Colonic mucosa (tissue), 4 donors: Measurements from ENCODE around the gene PROSER3. TPM values are rescaled to one million over a fixed set of nuclear protein-coding genes. Genes with fewer than 3 reads are reported as not detected.

Source experiments
- DNase-seq: peaks from one replicate; pipeline ENCODE4 v3.0.0-alpha.2; 2020
- H3K27ac ChIP-seq: fragments of 200-600 bp; one replicate; pipeline ENCODE4 v1.8.0; 2021
- H3K27me3 ChIP-seq: fragments of 200-600 bp; one replicate; pipeline ENCODE4 v1.8.0; 2021
- H3K36me3 ChIP-seq: fragments of 200-600 bp; one replicate; pipeline ENCODE4 v1.8.0; 2021
- H3K4me1 ChIP-seq: fragments of 200-600 bp; one replicate; pipeline ENCODE4 v1.8.0; 2021; ENCODE audit warnings: mild to moderate bottlenecking
- H3K4me3 ChIP-seq: fragments of 200-600 bp; one replicate; pipeline ENCODE4 v1.8.0; 2021
- H3K9ac ChIP-seq, 2 donors: one replicate each; pipeline ENCODE4 v1.7.0; 2013; ENCODE audit warnings: control low read depth in 2 of 2, low read depth in 2 of 2, low read length in 2 of 2
- H3K9me3 ChIP-seq: fragments of 200-600 bp; one replicate; pipeline ENCODE4 v1.8.0; 2021
- CTCF ChIP-seq: fragments of 200-600 bp; IDR thresholded peaks from one replicate; pipeline ENCODE4 v1.8.0; 2022; ENCODE audit warnings: antibody characterized with exemption, mild to moderate bottlenecking
- intact Hi-C: fragments of 100-400 bp; cut with DNase I; formaldehyde crosslinking; loops from one replicate; pipeline ENCODE4 v1.14.1; 2022
- total RNA-seq, 2 donors: library from RNA; stranded (reverse); fragmentation: NEBNext Ultra II Directional in 1 of 2; extraction: Animal tissue kit (Norgen Biotek cat#: 25700) in 1 of 2; gene quantifications; one replicate each; pipeline ENCODE4 v1.2.1, GENCODE V29; 2021
- donor health status: healthy.
- donor health status: DM: no; HTN: no; CAD: no.
- donor health status: DM: no; HTN: no; CAD: no.

Gene PROSER3
- total RNA-seq, 2 donors from 2014 or later, result 17.1 to 26.9 TPM

DNA sequence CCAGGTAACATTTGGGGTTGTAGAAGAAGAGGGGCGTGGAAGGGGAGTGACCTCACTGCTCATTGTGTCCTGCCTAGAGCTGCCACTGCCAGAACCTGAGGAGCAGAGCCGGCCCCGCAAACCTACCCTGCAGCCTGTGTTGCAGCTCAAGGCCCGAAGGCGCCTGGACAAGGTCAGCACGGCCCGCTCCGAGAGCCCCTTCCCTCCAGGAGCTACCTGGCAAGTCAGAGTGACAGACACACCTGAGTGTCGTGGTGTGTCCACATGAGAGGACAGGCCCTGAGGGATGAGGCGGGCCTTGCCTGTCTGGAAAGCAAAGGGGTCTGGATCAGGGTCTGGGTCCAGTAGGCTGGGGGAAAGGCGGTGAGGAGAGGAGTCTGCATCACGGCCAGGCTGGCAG is 33.4 kb upstream of the PROSER3 start:
- no peak for DNase-seq
- Histone ChIP-seq H3K36me3 (peaks cover 46% of the 10 kb centered on the region), H3K9ac (no peak overlapping the region), H3K4me1 (peaks cover 3% of the 10 kb centered on the region), H3K9me3 (no peaks in the 10 kb centered on the region), H3K4me3 (no peak overlapping the region), H3K27me3 (no peaks in the 10 kb centered on the region), H3K27ac (no peak overlapping the region)
- no peak for TF ChIP-seq CTCF
- intact Hi-C loops, result no loop called here

- no peaks in the 10 kb centered on the region for H3K9me3 ChIP-seq
- H3K4me3 ChIP-seq, result no peak overlapping the region
- H3K27me3 ChIP-seq, result no peaks in the 10 kb centered on the region
- H3K36me3 ChIP-seq, result peaks cover 46% of the 10 kb centered on the region
- DNase-seq, result no peak
- no peaks in the 10 kb centered on the region for H3K4me1 ChIP-seq
- no peak overlapping the region for H3K9ac ChIP-seq
- no peak overlapping the region for H3K27ac ChIP-seq
- intact Hi-C loops, result no loop called here
- no peak for TF ChIP-seq CTCF
These were observed 32.6 kb upstream of the PROSER3 start for GRCh38 chr19:35725216-35725861.

GRCh38 chr19:35727053-35727955 is 30.7 kb upstream of the PROSER3 start:
- H3K27ac ChIP-seq, result no peak overlapping the region
- H3K27me3 ChIP-seq, result no peaks in the 10 kb centered on the region
- peaks cover 49% of the 10 kb centered on the region for H3K36me3 ChIP-seq
- TF ChIP-seq CTCF, result no peak
- no peaks in the 10 kb centered on the region for H3K9me3 ChIP-seq
- no peak overlapping the region for H3K9ac ChIP-seq
- no peak overlapping the region for H3K4me3 ChIP-seq
- intact Hi-C loops, result no loop called here
- H3K4me1 ChIP-seq, result no peaks in the 10 kb centered on the region
- DNase-seq, result no peak

DNA sequence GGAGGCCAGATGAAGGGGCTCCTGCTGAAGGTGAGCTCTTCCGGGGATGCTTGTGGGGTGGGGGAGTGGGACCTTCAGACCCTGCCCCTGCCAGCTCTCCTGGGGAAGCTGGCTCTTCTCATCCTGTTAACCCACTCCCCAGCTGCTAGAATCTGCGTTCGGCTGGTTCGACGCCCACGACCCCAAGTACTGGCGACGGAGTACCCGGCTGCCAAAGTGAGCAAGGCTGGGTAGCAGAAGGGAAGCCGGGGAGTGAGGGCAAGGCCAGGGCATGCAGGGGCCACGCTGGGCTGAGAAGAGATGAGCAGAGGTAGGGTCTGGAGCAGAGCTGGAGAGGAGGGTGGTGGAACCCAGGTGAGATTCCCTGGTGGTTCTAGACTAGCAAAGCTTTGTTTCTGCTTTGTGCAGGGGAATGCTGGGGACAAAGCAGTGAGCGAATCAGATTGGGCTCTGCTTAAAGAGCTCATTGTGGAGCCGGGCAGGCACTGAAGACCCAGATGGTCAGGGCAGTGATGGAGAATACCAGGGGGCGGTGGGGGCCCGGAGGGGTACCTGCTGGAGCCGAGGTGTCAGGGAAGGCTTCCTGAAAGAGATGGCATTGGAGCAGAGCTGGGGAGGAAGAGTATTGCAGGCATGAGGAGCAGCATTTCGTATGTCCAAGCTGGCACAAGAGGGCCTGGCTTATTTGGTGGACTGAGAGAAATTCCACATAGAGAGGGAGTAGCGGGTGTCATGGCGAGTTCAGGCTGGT is 29.8 kb upstream of the PROSER3 start:
- no peak overlapping the region for H3K4me3 ChIP-seq
- no peak for TF ChIP-seq CTCF
- DNase-seq, result no peak
- H3K9ac ChIP-seq, result no peak overlapping the region
- no peaks in the 10 kb centered on the region for H3K4me1 ChIP-seq
- H3K36me3 ChIP-seq, result peaks cover 42% of the 10 kb centered on the region
- H3K27me3 ChIP-seq, result no peaks in the 10 kb centered on the region
- H3K9me3 ChIP-seq, result no peaks in the 10 kb centered on the region
- intact Hi-C loops, result no loop called here
- no peak overlapping the region for H3K27ac ChIP-seq

DNA sequence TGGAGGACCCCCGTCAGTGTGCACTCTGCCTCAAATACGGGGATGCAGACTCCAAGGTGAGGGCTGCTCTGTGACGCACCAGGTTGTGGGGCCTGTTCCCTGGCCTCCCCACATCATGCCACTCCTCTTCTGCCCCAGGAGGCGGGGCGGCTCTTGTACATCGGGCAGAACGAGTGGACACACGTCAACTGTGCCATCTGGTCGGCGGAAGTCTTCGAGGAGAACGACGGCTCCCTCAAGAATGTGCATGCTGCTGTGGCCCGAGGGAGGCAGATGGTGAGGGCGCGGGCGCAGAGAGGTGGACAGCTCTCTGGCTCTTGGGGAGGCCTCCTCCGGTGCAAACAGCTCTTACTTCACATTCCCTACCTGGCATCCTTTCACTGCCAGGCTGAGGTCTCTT is 29.0 kb upstream of the PROSER3 start:
- no peak overlapping the region for H3K4me3 ChIP-seq
- H3K4me1 ChIP-seq, result no peaks in the 10 kb centered on the region
- H3K9me3 ChIP-seq, result no peaks in the 10 kb centered on the region
- H3K9ac ChIP-seq, result no peak overlapping the region
- intact Hi-C loops, result no loop called here
- no peak for DNase-seq
- TF ChIP-seq CTCF, result no peak
- H3K27ac ChIP-seq, result no peak overlapping the region
- H3K27me3 ChIP-seq, result no peaks in the 10 kb centered on the region
- peaks cover 42% of the 10 kb centered on the region for H3K36me3 ChIP-seq
